Neural cell (in vitro differentiated cells): Measurements from ENCODE around the gene EIF4A3. TPM values are rescaled to one million over a fixed set of nuclear protein-coding genes. Genes with fewer than 3 reads are reported as not detected.

Experiments
- H2AFZ ChIP-seq: fragments of 200-600, 300-800 bp; sonication (generic), shearing (Covaris generic); 2 replicates; pipeline ENCODE4 v1.6.0; 2014; ENCODE audit warnings: low read depth, mild to moderate bottlenecking, antibody characterized with exemption, low read length, moderate library complexity
- H3F3A ChIP-seq: fragments of 200-600 bp; shearing (Covaris generic); 2 replicates; pipeline ENCODE4 v1.6.1; 2016; ENCODE audit warnings: mild to moderate bottlenecking, moderate library complexity, mixed read lengths, antibody characterized with exemption, low read length; ENCODE audit not compliant: insufficient read depth, poor library complexity, severe bottlenecking
- H3K27ac ChIP-seq: fragments of 200-600, 300-800 bp; sonication (generic), shearing (Covaris generic); 2 replicates; pipeline ENCODE4 v1.5.1; 2014; ENCODE audit warnings: mild to moderate bottlenecking, low read length, moderate library complexity
- H3K27me3 ChIP-seq: fragments of 300-800, 200-600 bp; sonication (generic), shearing (Covaris generic); 2 replicates; pipeline ENCODE4 v1.6.0; 2014; ENCODE audit warnings: mild to moderate bottlenecking, low read depth, low read length, moderate library complexity; ENCODE audit not compliant: insufficient read depth
- H3K36me3 ChIP-seq: fragments of 300-800, 200-600 bp; sonication (generic), shearing (Covaris generic); 2 replicates; pipeline ENCODE4 v1.5.1; 2014; ENCODE audit warnings: mild to moderate bottlenecking, antibody characterized with exemption, low read length, moderate library complexity; ENCODE audit not compliant: insufficient read depth
- H3K4me2 ChIP-seq: fragments of 300-800, 200-600 bp; sonication (generic), shearing (Covaris generic); 2 replicates; pipeline ENCODE4 v1.6.0; 2014; ENCODE audit warnings: mild to moderate bottlenecking, low read length
- H3K4me3 ChIP-seq: fragments of 300-800, 200-600 bp; sonication (generic), shearing (Covaris generic); 2 replicates; pipeline ENCODE4 v1.5.1; 2014; ENCODE audit warnings: mild to moderate bottlenecking, low read length, moderate library complexity
- H3K79me2 ChIP-seq: fragments of 200-600 bp; shearing (Covaris generic); replicated peaks from 2 replicates; pipeline ENCODE4 v1.6.0; 2014; ENCODE audit warnings: mild to moderate bottlenecking, low read length, moderate library complexity; ENCODE audit not compliant: insufficient read depth
- H3K9ac ChIP-seq: fragments of 300-800, 200-600 bp; sonication (generic), shearing (Covaris generic); 2 replicates; pipeline ENCODE4 v1.6.1; 2016; ENCODE audit warnings: mild to moderate bottlenecking, low read length, mixed read lengths
- H3K9me2 ChIP-seq: fragments of 200-600 bp; shearing (Covaris generic); 2 replicates; pipeline ENCODE4 v1.6.1; 2016; ENCODE audit warnings: mild to moderate bottlenecking, low read length, mixed read lengths; ENCODE audit not compliant: insufficient read depth
- H3K9me3 ChIP-seq: fragments of 200-600, 300-800 bp; sonication (generic), shearing (Covaris generic); 2 replicates; pipeline ENCODE4 v1.6.1; 2016; ENCODE audit warnings: mild to moderate bottlenecking, mixed run types, low read length, moderate library complexity, mixed read lengths
- H4K20me1 ChIP-seq: fragments of 200-600 bp; shearing (Covaris generic); 2 replicates; pipeline ENCODE4 v1.6.1; 2016; ENCODE audit warnings: mild to moderate bottlenecking, mixed run types; ENCODE audit not compliant: insufficient read depth
- CTCF ChIP-seq: fragments of 450-650 bp; IDR thresholded peaks from 2 replicates; pipeline ENCODE4 v1.5.1; 2014; ENCODE audit warnings: antibody characterized with exemption, mild to moderate bottlenecking, moderate library complexity; ENCODE audit not compliant: poor library complexity, severe bottlenecking
- EP300 ChIP-seq: fragments of 450-650 bp; conservative IDR thresholded peaks from 2 replicates; pipeline ENCODE4 v1.6.1; 2014; ENCODE audit warnings: antibody characterized with exemption, mild to moderate bottlenecking, moderate library complexity; ENCODE audit not compliant: poor library complexity, severe bottlenecking
- EZH2 ChIP-seq: fragments of 200-600, 300-800 bp; shearing (Covaris generic), sonication (generic); IDR thresholded peaks from 2 replicates; pipeline ENCODE4 v1.6.1; 2014; ENCODE audit warnings: antibody characterized with exemption, low read length, borderline replicate concordance, mild to moderate bottlenecking; ENCODE audit not compliant: insufficient read depth, poor library complexity, severe bottlenecking
- MXI1 ChIP-seq: fragments of 450-650 bp; conservative IDR thresholded peaks from 2 replicates; pipeline ENCODE4 v1.6.1; 2014; ENCODE audit warnings: antibody characterized with exemption, mild to moderate bottlenecking; ENCODE audit not compliant: poor library complexity, severe bottlenecking
- POLR2AphosphoS5 ChIP-seq: IDR thresholded peaks from 2 replicates; pipeline ENCODE4 v1.6.1; 2012
- RAD21 ChIP-seq: fragments of 450-650 bp; conservative IDR thresholded peaks from 2 replicates; pipeline ENCODE4 v1.6.1; 2014; ENCODE audit warnings: antibody characterized with exemption, mild to moderate bottlenecking, moderate library complexity
- REST ChIP-seq: IDR thresholded peaks from 2 replicates; pipeline ENCODE4 v1.6.1; 2012; ENCODE audit warnings: borderline replicate concordance
- SMC3 ChIP-seq: fragments of 450-650 bp; conservative IDR thresholded peaks from 2 replicates; pipeline ENCODE4 v1.6.1; 2014; ENCODE audit warnings: antibody characterized with exemption, mild to moderate bottlenecking, moderate library complexity; ENCODE audit not compliant: poor library complexity
- TAF1 ChIP-seq: IDR thresholded peaks from 2 replicates; pipeline ENCODE4 v1.6.1; 2012; ENCODE audit warnings: low read depth
- polyA plus RNA-seq: library from polyadenylated mRNA; depleted of rRNA; stranded (reverse); fragments of >200 nt; gene quantifications from 2 replicates; pipeline ENCODE4 v1.2.3, GENCODE V29; 2014

The EIF4A3 gene
- polyA plus RNA-seq, 1 donor from 2014 or later = 109 TPM

GRCh38 chr17:80101946-80102663 lies 44.8 kb downstream of the EIF4A3 start:
- no peaks in the 10 kb centered on the region for H3K36me3 ChIP-seq
- no peaks in the 10 kb centered on the region for H3K9me2 ChIP-seq
- H3K4me2 ChIP-seq = peak overlapping the region; percentile 97
- peak overlapping the region; percentile 88 for H3K9ac ChIP-seq
- H2AFZ ChIP-seq = peak overlapping the region; percentile 41
- TF ChIP-seq MXI1 = no peak
- TF ChIP-seq EZH2 = no peak
- no peak for TF ChIP-seq CTCF
- no peak for TF ChIP-seq EP300
- TF ChIP-seq SMC3 = no peak
- TF ChIP-seq RAD21 = no peak
- no peak for TF ChIP-seq POLR2AphosphoS5
- no peak for TF ChIP-seq TAF1
- H3K79me2 ChIP-seq = peaks cover 9% of the 10 kb centered on the region
- no peaks in the 10 kb centered on the region for H3K9me3 ChIP-seq
- no peaks in the 10 kb centered on the region for H3F3A ChIP-seq
- peak overlapping the region; percentile 78 for H3K4me3 ChIP-seq
- no peaks in the 10 kb centered on the region for H3K27me3 ChIP-seq
- H4K20me1 ChIP-seq = no peaks in the 10 kb centered on the region
- H3K27ac ChIP-seq = peak overlapping the region; percentile 71

GRCh38 chr17:80101011-80101945 lies 45.6 kb downstream of the EIF4A3 start, which contains the start of gene GAA:
TSS of gene GAA (plus strand) at chr17:80101581. CDS start at chr17:80104587, 3,006 bp downstream.
- Histone ChIP-seq H3K27me3 (no peaks in the 10 kb centered on the region), H3K4me2 (peak within 1 kb of the TSS; percentile 97), H2AFZ (peak within 1 kb of the TSS; percentile 41)

More at GRCh38 chr17:80101011-80101945, 45.6 kb downstream of the EIF4A3 start, which contains the start of gene GAA:
- H3K9ac ChIP-seq = peak within 1 kb of the TSS; percentile 88
- peak; percentile 12 for TF ChIP-seq TAF1
- peak; percentile 75 for TF ChIP-seq MXI1
- peak; percentile 82 for TF ChIP-seq POLR2AphosphoS5
- peak; percentile 16 for TF ChIP-seq REST
- peak; percentile 89 for TF ChIP-seq SMC3
- peak; percentile 99 for TF ChIP-seq CTCF
- peak; percentile 59 for TF ChIP-seq EP300
- no peak for TF ChIP-seq EZH2
- TF ChIP-seq RAD21 = peak; percentile 70
- peak within 1 kb of the TSS; percentile 71 for H3K27ac ChIP-seq
- no peaks in the 10 kb centered on the region for H3K9me3 ChIP-seq
- no peaks in the 10 kb centered on the region for H4K20me1 ChIP-seq
- peak within 1 kb of the TSS; percentile 78 for H3K4me3 ChIP-seq
- H3K9me2 ChIP-seq = no peaks in the 10 kb centered on the region
- no peaks in the 10 kb centered on the region for H3K36me3 ChIP-seq
- peaks cover 9% of the 10 kb centered on the region for H3K79me2 ChIP-seq
- no peaks in the 10 kb centered on the region for H3F3A ChIP-seq
